T-helper 1 cell treated with Interleukin-12 subunit alpha and Interleukin-12 subunit beta and Interleukin-4 antibody, amounts not matched to agents 30 ng/mL and 1 ng/mL, for 36 hours (primary cell): ENCODE results near the gene ANKLE1. TPM values are rescaled to one million over a fixed set of nuclear protein-coding genes. Genes with fewer than 3 reads are reported as not detected.

Experiments used
- intact Hi-C: fragments of 100-400 bp; cut with micrococcal nuclease; formaldehyde crosslinking; loops from one replicate; pipeline ENCODE4 v1.15.1; 2024
- total RNA-seq: library from RNA; stranded (reverse); gene quantifications from 2 replicates; pipeline ENCODE4 v1.2.3, GENCODE V29; 2022

The ANKLE1 gene
- total RNA-seq, 1 donor from 2014 or later = 3.7 TPM

- intact Hi-C loops = loop anchor here (1.0 to 5.0 kb wide), 6 partner anchors 37 to 1218 kb away; partner anchors contain the start of genes BABAM1, ELL, OCEL1 and PGLS
Observed at GRCh38 chr19:17304386-17305215, 22.9 kb downstream of the ANKLE1 start.

GRCh38 chr19:17305216-17305516 is 23.5 kb downstream of the ANKLE1 start:
- intact Hi-C loops = loop anchor here (1.0 to 5.0 kb wide), 6 partner anchors 38 to 1217 kb away; partner anchors contain the start of genes BABAM1, ELL, OCEL1 and PGLS

GRCh38 chr19:17305517-17306284 is 24.0 kb downstream of the ANKLE1 start, which contains the start of gene MRPL34:
Gene MRPL34 (plus strand): TSS chr19:17305872. CDS start chr19:17305893, 21 bp downstream.
- intact Hi-C loops = loop anchor here (1.0 to 5.0 kb wide), 6 partner anchors 38 to 1217 kb away; partner anchors contain the start of genes BABAM1, ELL, OCEL1 and PGLS

DNA sequence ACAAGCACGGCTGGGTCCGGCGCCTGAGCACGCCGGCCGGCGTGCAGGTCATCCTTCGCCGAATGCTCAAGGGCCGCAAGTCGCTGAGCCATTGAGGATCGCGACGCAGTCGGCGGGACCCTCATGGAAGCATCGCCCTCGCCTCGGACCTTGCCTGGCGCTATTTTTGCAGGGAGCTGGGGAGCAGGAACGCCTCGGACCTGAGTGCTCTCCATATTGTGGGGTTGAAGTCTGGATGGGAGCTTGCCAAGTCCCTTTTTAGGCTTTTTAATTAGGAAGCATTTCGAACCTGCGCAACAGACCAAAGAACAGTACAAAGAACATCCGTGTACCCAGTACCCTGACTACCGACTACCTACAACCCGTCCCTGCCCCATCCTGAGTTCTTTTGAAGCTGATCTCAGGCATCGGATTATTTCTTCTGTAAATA is 24.6 kb downstream of the ANKLE1 start:
- intact Hi-C loops = loop anchor here (5.0 kb wide), 2 partner anchors 206 to 1216 kb away; partner anchors contain the start of genes ELL and PGLS

DNA sequence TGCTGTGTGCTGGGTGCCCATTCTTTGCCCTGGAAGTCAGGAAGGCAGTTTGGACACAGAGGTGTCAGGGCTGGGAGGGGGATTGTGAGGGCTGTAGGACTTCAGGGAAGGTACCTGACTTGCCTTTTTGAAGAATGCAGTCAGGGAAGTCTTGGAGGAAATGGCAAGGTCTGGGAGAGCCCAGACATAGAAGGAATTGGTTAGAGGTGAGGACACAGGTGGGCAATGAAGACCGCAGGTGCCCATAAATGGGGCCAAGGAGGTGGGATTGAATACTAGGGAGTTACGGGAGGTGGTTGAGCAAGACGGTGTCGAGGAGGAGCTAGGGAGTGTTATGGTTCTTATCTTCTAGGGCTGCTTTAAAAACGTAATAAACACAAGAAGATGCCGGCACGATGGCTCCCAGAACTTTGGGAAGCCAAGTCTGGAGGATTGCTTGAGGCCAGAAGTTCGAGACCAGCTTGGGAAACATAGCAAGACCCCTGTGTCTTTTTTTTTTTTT is 26.2 kb downstream of the ANKLE1 start:
- intact Hi-C loops = loop anchor here (5.0 kb wide), 2 partner anchors 204 to 1214 kb away; partner anchors contain the start of genes ELL and PGLS

- intact Hi-C loops = loop anchor here (1.0 to 5.0 kb wide), 14 partner anchors 17 to 1213 kb away; partner anchors contain the start of genes BABAM1, BST2, COLGALT1 and ELL
Observed at GRCh38 chr19:17309198-17309964, 27.7 kb downstream of the ANKLE1 start, which contains the start of gene DDA1. Gene DDA1 (plus strand): TSS chr19:17309563. CDS start chr19:17309655, 92 bp downstream.

DNA sequence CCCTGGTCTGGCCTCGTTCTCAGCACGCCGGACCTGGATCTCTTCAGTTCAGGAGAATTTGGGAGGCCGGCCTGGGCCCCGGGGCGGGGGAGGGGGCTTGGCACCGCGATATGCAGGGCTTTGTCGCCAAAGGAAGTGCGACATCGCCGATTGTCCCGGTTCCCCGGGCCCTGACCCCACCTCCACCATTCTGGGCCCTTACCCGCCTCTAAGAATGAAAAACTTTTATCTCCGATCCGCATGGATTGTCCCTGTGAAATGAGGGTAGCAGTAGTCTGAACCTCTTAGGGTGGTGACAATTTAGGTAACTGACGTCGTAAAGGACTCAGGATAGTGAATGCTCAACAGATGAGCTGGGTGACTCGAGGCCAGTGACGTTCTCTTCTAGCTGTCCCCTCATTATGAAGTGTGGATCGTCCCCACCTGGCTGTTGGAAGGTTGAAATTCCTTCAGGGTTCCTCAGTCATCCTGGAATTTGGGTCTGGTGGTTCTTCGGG is 28.3 kb downstream of the ANKLE1 start:
- intact Hi-C loops = loop anchor here (1.0 to 5.0 kb wide), 14 partner anchors 18 to 1212 kb away; partner anchors contain the start of genes BABAM1, BST2, COLGALT1 and ELL

DNA sequence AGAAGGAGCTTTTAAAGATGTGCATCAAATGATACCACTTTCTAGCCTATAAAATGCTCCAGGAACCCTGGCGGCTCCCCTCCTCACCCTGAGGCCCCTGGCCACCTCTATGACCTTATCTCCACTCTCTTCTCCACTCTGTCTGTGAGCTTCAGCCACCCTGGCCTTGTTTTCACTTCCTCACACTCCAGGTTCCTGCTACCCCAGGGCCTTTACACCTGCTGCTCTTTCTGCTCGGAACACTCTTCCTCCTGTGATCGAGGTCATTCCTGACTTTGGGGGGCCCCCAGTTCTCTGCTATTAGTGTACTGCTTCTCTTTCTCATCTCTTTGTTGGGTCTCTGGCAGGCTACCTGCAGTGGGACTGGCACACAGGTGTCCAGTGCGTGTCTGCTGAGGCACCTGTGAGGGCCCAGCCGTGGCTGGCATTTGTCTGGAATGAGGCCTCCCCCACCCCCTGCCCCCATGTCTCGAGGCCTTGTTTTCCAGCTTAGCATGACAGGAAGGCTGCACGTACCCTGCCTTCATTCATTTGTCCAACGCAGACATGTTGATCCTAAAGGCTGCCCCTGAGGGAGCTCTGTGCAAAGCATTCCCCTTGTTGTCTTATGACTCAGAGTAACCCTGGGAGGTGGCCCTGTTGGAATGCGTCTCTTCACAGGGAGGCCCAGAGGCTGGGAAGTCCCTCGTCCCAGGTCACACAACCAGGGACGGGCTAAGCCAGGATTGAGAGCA is 29.9 kb downstream of the ANKLE1 start:
- intact Hi-C loops = no loop called here

DNA sequence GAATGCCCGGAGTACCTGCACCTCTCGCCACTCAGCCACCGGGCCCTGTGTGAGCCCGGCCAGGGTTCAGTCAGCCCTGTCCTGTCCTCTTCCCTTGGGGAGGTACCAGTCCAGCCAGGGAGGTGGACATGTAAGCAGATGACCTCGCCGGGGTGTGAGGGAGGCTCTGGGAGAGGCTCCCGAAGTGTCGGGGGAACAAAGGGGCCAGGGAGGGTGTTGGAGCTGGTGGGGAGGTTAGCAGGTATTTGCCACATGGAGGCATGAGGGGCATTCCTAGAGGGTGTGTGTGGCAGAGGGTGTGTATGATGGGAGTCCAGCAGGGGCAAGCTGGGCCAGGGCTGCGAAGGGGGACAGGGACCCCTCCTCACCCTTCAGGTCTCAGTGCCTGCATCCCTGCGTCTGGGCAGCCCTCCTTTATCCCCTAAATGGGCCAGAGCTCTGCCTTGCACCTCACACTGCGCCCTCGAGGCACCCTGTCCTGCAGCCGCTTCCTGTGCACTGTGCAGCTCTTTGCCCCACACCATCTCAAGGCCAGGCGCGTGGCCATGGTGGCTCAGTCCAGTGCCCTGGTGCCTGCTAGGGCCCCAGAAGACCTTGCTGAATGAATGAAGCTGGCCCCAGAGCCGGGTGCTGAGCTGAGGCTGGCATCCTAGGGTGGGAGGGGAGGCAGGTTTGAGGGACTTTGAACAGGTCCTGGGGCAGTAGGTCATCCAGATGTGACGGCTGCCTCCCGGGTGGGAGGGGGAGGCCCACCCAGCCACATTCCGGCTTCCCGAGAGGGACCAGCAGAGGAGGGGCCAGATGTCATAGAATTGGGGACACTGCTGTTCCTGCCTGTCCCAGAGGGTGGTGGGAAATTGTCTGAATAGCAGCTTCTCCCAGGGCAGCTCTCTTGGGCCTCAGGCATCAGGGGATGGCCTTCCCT is 30.8 kb downstream of the ANKLE1 start:
- intact Hi-C loops = no loop called here

GRCh38 chr19:17314007-17314593 is 32.4 kb downstream of the ANKLE1 start:
- intact Hi-C loops = no loop called here

- intact Hi-C loops = no loop called here
Observed at GRCh38 chr19:17318966-17319365, 37.3 kb downstream of the ANKLE1 start.

- intact Hi-C loops = no loop called here
Observed at GRCh38 chr19:17319473-17320238, 38.0 kb downstream of the ANKLE1 start.

- intact Hi-C loops = no loop called here
Observed at GRCh38 chr19:17320435-17320834, 38.7 kb downstream of the ANKLE1 start.

DNA sequence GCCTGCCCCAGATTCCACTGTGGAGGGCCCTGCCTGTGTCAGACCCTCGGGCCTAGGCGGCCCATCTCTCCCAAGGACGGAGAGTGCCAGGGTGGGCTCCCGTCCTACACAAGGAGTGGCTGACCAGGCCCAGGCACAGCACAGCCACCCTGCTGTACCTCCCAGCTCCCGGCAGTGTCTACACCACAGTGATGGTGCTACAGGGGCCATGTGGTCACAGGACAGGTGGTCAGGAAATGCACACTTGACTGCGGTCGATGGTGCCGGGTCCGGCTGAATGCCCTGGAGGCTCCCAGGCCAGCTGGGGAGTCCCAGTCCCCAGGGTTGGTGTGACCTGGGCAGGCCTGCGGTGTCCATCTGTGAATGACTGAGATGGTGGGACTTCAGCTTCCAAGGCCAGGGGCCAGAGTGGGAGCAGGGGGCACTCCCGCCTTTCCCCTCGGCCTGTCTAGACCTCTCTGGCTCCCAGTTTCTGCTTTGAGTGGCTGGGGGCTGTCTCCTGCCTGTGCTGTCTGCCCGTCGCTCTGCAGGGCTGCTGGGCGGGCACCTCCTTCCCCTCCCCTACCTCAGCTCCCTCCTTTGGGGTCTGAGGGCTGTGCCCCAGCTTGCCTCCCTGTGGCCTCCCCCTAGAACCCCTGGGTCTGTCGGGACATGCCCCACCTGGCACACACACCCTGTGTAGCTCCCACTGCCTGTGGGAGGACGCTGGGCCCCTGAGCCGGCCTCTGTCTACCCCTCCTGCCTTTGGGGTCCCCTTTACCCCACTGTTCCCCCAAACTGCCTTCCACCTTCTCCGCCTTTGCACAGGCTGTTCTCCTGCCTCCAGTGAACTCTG is 40.2 kb downstream of the ANKLE1 start:
- intact Hi-C loops = no loop called here

- intact Hi-C loops = no loop called here
Observed at GRCh38 chr19:17322854-17323253, 41.2 kb downstream of the ANKLE1 start.

- intact Hi-C loops = no loop called here
Observed at GRCh38 chr19:17323300-17323963, 41.7 kb downstream of the ANKLE1 start.
